Measurements from ENCODE around the gene PDGFC.

The PDGFC gene

GRCh38 chr4:156734965-156735895, 236.4 kb downstream of the PDGFC start:
- H3K4me3 ChIP-seq (ENCODE audit: low read depth, low read length), result no peak overlapping the region
- TF ChIP-seq CTCF (IDR thresholded peaks at IDR 0.05; ENCODE audit: low read depth, low read length), result no peak

GRCh38 chr4:156733582-156733981, 238.0 kb downstream of the PDGFC start:
- no peak overlapping the region for H3K4me3 ChIP-seq (ENCODE audit: low read depth, low read length)
- TF ChIP-seq CTCF (IDR thresholded peaks at IDR 0.05; ENCODE audit: low read depth, low read length), result no peak

- no peak overlapping the region for H3K4me3 ChIP-seq (ENCODE audit: low read depth, low read length)
- TF ChIP-seq CTCF (IDR thresholded peaks at IDR 0.05; ENCODE audit: low read depth, low read length), result no peak
Observed at GRCh38 chr4:156732634-156733033, 239.0 kb downstream of the PDGFC start.

- no peak for TF ChIP-seq CTCF (IDR thresholded peaks at IDR 0.05; ENCODE audit: low read depth, low read length)
- H3K4me3 ChIP-seq (ENCODE audit: low read depth, low read length), result no peak overlapping the region
Observed at GRCh38 chr4:156729416-156729815, 242.2 kb downstream of the PDGFC start.

- H3K4me3 ChIP-seq (ENCODE audit: low read depth, low read length), result no peak overlapping the region
- no peak for TF ChIP-seq CTCF (IDR thresholded peaks at IDR 0.05; ENCODE audit: low read depth, low read length)
Observed at GRCh38 chr4:156725257-156725656, 246.3 kb downstream of the PDGFC start.

- TF ChIP-seq CTCF (IDR thresholded peaks at IDR 0.05; ENCODE audit: low read depth, low read length), result no peak
- H3K4me3 ChIP-seq (ENCODE audit: low read depth, low read length), result no peak overlapping the region
Observed at GRCh38 chr4:156723951-156724668, 247.5 kb downstream of the PDGFC start.

- H3K4me3 ChIP-seq (ENCODE audit: low read depth, low read length), result no peak overlapping the region
- no peak for TF ChIP-seq CTCF (IDR thresholded peaks at IDR 0.05; ENCODE audit: low read depth, low read length)
Observed at GRCh38 chr4:156718226-156718625, 253.4 kb downstream of the PDGFC start.
